Measurements from ENCODE around the gene AAMDC.
"Not testable (repeated sequence)": the region's sequence is repeated elsewhere in the genome, so short reads cannot be mapped to it uniquely, and the experiment has no call there.

The AAMDC gene

DNA sequence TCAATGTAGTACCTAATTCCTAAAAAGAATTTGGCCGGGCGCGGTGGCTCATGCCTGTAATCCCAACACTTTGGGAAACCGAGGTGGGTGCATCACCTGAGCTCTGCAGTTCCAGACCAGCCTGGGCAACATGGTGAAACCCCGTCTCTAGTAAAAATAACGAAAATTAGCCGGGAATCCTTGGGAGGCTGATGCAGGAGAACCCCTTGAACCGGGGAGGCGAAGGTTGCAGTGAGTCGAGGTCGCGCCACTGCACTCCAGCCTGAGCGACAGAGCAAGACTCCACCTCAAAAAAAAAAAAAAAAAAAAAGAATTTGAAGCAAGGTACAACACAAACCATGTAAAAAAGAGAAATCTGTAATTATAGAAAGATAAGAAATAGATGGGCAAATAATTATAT lies 1.2 kb downstream of the AAMDC start:
- not testable (repeated sequence) for DNase-seq

- no peak for DNase-seq
Observed at GRCh38 chr11:77823775-77824174, 2.8 kb downstream of the AAMDC start.

DNA sequence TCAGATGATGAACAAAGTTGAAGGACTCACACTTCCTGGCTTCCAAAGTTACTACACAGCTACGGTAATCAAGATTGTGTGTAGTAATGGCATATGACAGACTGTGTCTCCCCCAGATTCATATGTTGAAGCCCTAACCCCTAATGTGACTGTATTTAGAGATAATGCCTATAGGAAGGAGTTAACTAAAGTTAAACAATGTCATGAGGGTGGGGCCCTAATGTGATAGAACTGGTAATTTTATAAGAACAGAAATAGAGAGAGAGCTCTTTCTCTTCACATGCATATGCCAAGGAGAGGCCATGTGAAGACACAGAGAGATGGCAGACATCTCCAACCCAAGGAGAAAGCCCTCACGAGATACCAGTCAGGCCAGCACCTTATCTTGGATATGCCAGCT lies 8.0 kb downstream of the AAMDC start:
- DNase-seq, result no peak

DNA sequence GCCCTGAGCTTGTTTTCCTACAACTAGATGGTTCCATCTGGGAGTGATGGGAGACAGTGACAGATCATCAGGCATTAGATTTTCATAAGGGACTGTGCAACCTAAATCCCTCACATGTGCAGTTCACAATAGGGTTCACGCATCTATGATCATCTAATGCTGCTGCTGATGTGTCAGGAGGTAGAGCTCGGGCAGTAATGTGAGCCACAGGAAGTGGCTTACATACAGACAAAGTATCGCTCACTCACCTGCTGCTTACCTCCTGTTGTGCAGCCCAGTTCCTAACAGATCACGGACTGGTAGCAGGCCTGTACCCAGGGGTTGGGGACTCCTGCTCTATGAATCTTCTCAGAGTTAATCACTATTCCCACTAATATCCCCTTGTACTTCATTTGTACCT lies 12.4 kb downstream of the AAMDC start:
- DNase-seq, result no peak

- no peak for DNase-seq
Observed at GRCh38 chr11:77842441-77843121, 21.6 kb downstream of the AAMDC start.

- not testable (repeated sequence) for DNase-seq
Observed at GRCh38 chr11:77843700-77844099, 22.8 kb downstream of the AAMDC start.

GRCh38 chr11:77851503-77851902 lies 30.6 kb downstream of the AAMDC start:
- no peak for DNase-seq

DNA sequence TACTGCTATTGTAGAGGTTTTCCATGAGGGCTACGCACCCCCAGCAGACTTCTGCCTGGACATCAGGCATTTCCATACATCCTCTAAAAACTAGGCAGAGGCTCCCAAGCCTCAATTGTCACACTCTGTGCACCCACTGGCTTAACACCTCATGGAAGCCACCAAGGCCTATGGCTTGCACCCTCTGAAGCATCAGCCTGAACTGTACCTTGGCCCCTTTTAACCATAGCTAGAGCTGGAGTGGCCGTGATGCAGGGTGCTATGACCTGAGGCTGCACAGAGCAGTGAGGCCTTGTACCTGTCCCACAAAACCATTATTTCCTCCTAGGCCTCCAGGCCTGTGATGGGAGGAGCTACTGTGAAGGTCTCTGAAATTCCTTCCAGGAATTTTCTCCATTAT lies 33.9 kb downstream of the AAMDC start:
- no peak for DNase-seq

GRCh38 chr11:77857906-77858457 lies 37.0 kb downstream of the AAMDC start:
- DNase-seq, result not testable (repeated sequence)

DNA sequence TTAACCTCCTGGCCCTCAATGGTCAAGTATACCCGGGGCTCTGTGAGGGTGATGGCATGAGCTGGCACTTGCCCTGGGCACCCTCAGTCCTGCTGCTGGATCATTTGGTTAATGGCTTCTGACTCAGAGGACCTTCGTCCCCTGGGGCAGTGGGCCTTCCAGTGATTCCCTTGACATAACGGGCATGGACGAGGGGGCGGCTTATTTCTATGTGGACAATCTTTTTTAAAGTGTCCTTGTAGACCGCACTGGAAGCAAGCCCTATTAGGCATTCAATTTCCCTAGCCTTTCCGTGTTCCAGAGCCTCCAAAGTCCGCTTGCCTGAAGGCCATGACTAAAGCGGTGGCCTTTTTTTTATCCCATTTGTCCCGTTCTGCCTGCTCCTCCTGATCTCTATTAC lies 40.5 kb downstream of the AAMDC start:
- not testable (repeated sequence) for DNase-seq

- DNase-seq, result no peak
Observed at GRCh38 chr11:77865805-77866204, 44.9 kb downstream of the AAMDC start.

- DNase-seq, result no peak
Observed at GRCh38 chr11:77866336-77866735, 45.4 kb downstream of the AAMDC start.

DNA sequence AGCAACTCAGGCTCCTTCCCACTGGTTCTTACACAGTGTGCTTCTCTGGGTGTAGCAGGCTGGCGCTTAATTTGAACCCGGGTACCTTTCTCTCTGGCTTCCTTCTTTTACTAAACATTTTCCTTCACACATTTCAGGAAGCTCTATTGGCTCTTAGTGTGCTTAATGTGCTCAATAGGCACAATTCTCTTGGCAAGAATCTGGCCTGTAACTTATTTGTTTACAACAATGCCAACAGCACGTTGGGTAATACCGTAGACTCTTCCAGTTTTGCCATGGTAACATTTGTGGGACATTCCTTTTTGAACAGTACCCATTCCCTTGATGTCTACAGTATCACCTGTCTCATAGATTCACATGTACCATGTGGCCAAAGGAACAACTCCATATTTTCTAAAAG lies 47.8 kb downstream of the AAMDC start:
- DNase-seq, result no peak

DNA sequence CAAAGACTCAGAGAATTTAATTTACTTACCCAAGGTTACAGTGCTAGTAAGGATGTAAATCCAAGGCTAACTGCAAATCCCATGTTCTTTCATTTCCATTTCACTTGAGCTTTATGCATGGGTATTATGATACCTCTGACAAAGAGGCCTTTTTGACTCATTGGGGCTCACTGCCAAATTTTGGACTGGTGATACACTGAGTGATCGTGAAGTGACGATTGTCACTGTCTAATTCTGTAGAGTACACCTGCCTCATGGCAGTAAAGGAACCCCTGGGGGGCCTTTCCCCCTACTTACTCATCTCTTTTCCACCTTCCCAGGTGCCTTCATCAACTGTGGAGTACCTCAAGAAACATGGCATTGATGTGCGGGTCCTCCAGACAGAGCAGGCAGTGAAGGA lies 50.9 kb downstream of the AAMDC start:
- no peak for DNase-seq

- DNase-seq, result no peak
Observed at GRCh38 chr11:77873345-77873744, 52.4 kb downstream of the AAMDC start.

- DNase-seq, result no peak
Observed at GRCh38 chr11:77874206-77874605, 53.3 kb downstream of the AAMDC start.

- no peak for DNase-seq
Observed at GRCh38 chr11:77876045-77876444, 55.1 kb downstream of the AAMDC start.

DNA sequence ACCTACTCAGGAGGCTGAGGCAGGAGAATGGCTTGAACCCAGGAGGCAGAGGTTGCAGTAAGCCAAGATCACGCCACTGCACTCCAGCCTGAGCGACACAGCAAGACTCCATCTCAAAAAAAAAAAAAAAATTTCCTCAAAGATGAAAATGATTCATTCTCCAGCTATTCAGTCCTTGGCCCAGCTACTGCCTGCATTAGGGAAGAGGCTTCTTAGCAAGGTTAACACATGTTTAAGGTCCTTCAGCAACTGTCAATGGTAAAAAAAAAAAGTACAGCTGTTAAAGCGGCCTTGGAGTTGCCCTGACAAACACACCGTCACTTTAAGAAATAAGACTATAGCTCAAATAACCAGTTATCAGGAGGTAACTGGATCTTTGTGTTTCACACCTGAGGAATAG lies 57.3 kb downstream of the AAMDC start:
- DNase-seq, result not testable (repeated sequence)

GRCh38 chr11:77879218-77879617 lies 58.3 kb downstream of the AAMDC start:
- no peak for DNase-seq

- no peak for DNase-seq
Observed at GRCh38 chr11:77882396-77882795, 61.5 kb downstream of the AAMDC start.

DNA sequence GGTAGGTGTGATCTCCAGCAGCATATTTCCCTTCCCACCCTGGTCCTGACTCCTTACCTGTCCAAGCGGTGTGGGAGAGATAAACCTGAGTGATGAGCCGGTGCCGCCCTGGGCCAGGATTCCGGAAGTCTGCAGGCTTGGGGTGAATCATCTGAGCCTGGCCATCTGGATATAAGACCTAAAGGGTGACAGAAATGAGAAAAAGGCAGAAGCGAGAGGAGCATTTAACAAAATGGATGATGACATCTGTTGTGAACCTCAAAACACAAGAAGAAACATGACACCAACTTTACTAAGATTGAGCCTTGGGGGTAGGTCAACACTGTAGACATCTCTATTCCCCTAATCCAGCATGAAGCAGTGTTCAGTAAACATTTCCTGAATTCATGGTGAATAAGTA lies 62.8 kb downstream of the AAMDC start:
- DNase-seq, result no peak

DNA sequence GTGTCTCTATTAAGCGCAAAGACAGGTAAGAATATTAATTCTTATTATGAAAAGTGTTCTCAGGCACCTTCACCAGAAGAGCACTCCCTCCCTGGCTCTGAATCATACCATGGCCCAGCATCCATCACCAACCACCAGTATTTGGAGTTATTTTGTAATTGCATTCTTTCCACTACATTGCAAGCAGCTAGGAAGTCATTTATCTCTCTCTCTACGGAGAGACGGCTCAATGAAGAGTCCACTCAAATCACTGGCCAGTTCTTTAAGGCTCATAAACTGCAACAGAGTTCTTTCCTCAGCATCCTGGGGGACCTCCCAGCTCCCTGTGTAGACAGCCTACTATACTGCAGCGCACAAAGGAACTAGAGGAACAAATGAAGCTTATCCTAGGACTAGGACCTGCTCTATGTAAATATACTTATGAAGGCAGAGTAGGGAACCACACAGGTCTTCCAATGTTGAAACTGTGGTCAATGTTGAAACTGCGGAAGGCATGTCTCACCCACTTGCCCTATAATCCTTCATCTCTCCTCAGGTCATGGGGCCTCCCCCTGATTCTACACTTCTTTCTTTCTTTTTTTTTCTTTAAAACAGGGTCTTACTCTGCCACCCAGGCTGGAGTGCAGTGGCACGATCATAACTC lies 63.4 kb downstream of the AAMDC start:
- DNase-seq, result no peak

DNA sequence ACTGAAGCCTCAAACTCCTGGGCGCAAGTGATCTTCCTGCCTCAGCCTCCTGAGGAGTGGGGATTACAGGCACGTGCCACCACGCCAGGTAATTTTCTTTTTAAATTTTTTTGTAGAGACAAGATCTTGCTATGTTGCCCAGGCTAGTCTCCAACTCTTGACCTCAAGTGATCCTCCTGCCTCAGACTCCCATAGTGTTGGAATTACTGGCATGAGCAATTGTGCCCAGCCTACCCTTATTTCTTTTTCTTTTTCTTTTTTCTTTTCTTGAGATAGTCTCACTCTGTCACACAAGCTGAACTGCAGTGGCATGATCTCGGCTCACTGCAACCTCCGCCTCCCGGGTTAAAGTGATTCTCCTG lies 63.9 kb downstream of the AAMDC start:
- DNase-seq, result no peak

- DNase-seq, result no peak
Observed at GRCh38 chr11:77886401-77886800, 65.5 kb downstream of the AAMDC start.

GRCh38 chr11:77889045-77889444 lies 68.1 kb downstream of the AAMDC start:
- not testable (repeated sequence) for DNase-seq
